ENCODE data around the gene MAST3. TPM values are rescaled to one million over a fixed set of nuclear protein-coding genes. Genes with fewer than 3 reads are reported as not detected.

The MAST3 gene
- total RNA-seq, 4 donors from 2014 or later, result 0.59 to 22.5 (median 3.8) TPM

DNA sequence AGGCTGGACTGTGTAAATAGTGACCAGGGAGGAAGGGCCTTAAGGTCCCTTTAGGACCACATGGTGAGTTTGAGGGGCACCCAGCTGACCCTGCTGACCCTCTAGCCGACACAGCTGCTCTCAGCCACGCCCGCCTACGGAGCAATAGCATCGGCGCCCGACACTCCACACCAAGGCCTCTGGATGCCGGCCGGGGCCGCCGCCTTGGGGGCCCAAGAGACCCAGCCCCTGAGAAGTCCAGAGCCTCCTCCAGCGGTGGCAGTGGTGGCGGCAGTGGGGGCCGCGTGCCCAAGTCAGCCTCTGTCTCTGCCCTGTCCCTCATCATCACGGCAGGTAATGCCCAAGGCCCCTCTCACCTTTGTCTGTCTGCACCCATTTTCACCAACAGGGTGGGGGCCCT lies 46.8 kb downstream of the MAST3 start:
- no peaks in the 10 kb centered on the region for H3K36me3 ChIP-seq
- TF ChIP-seq, protein P1, sequence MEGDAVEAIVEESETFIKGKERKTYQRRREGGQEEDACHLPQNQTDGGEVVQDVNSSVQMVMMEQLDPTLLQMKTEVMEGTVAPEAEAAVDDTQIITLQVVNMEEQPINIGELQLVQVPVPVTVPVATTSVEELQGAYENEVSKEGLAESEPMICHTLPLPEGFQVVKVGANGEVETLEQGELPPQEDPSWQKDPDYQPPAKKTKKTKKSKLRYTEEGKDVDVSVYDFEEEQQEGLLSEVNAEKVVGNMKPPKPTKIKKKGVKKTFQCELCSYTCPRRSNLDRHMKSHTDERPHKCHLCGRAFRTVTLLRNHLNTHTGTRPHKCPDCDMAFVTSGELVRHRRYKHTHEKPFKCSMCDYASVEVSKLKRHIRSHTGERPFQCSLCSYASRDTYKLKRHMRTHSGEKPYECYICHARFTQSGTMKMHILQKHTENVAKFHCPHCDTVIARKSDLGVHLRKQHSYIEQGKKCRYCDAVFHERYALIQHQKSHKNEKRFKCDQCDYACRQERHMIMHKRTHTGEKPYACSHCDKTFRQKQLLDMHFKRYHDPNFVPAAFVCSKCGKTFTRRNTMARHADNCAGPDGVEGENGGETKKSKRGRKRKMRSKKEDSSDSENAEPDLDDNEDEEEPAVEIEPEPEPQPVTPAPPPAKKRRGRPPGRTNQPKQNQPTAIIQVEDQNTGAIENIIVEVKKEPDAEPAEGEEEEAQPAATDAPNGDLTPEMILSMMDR (IDR thresholded peaks at IDR 0.05), result no peak
- no peak for TF ChIP-seq POLR2A (IDR thresholded peaks at IDR 0.05)
- H3K4me1 ChIP-seq, result no peaks in the 10 kb centered on the region
- intact Hi-C loops (cut with DNase I; ENCODE audit: low total_unique reads), result no loop called here
- H3K27me3 ChIP-seq, result no peaks in the 10 kb centered on the region
- no peak overlapping the region for H3K4me3 ChIP-seq
- H3K9me3 ChIP-seq, result no peaks in the 10 kb centered on the region
- DNase-seq, result no peak
- no peak overlapping the region for H3K27ac ChIP-seq

DNA sequence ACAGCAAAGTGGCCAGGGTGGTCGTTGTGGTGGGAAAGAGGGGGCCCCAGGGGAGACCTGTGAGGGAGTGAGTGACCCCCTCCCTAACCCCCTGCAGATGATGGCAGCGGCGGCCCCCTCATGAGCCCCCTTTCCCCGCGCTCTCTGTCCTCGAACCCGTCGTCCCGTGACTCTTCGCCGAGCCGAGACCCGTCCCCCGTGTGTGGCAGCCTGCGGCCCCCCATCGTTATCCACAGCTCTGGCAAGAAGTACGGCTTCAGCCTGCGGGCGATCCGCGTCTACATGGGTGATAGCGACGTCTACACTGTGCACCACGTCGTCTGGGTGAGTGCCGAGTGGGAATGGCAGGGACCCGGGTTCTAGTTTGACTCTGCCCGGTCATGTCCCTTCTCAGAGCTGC lies 47.3 kb downstream of the MAST3 start:
- Histone ChIP-seq H3K27me3 (no peaks in the 10 kb centered on the region), H3K36me3 (no peaks in the 10 kb centered on the region), H3K4me3 (no peak overlapping the region), H3K4me1 (no peaks in the 10 kb centered on the region), H3K27ac (no peak overlapping the region), H3K9me3 (no peaks in the 10 kb centered on the region)
- TF ChIP-seq, protein P1 (IDR thresholded peaks at IDR 0.05), result no peak
- no peak for TF ChIP-seq POLR2A (IDR thresholded peaks at IDR 0.05)
- no peak for DNase-seq
- intact Hi-C loops (cut with DNase I; ENCODE audit: low total_unique reads), result no loop called here

DNA sequence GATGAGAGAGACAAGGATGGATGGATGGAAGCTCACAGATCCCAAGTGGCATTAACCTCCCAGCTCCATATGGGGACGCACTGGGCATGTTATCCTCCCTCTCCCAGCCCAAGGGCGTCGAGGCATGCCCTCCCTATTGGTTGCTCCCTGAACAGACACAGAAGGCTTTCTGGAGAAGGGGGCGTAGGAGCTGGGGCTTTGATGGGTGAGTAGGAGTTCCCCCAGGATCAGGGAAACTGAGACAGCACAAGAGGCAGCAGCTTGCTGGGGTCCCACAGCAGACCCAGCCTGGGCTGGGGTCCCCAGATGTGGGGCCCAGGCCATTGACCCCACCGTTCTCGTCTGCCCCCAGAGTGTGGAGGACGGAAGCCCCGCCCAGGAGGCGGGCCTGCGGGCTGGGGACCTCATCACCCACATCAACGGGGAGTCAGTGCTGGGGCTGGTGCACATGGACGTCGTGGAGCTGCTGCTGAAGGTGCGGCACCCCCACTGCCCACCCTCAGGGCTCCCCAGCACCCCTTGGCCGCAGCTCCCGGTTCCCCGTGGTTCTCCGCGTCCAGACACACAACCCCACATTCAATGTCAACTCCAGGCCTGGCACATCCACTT lies 47.9 kb downstream of the MAST3 start:
- Histone ChIP-seq H3K27ac (no peak overlapping the region), H3K36me3 (no peaks in the 10 kb centered on the region), H3K27me3 (no peaks in the 10 kb centered on the region), H3K4me1 (no peaks in the 10 kb centered on the region), H3K9me3 (no peaks in the 10 kb centered on the region), H3K4me3 (no peak overlapping the region)
- no peak for DNase-seq
- TF ChIP-seq POLR2A (IDR thresholded peaks at IDR 0.05), result no peak
- TF ChIP-seq, protein P1 (IDR thresholded peaks at IDR 0.05), result no peak
- intact Hi-C loops (cut with DNase I; ENCODE audit: low total_unique reads), result no loop called here

- DNase-seq, result no peak
- Histone ChIP-seq H3K4me3 (no peak overlapping the region), H3K9me3 (no peaks in the 10 kb centered on the region), H3K27ac (no peak overlapping the region), H3K27me3 (no peaks in the 10 kb centered on the region), H3K4me1 (no peaks in the 10 kb centered on the region), H3K36me3 (no peaks in the 10 kb centered on the region)
- TF ChIP-seq, protein P1 (IDR thresholded peaks at IDR 0.05), result no peak
- TF ChIP-seq POLR2A (IDR thresholded peaks at IDR 0.05), result no peak
- intact Hi-C loops (cut with DNase I; ENCODE audit: low total_unique reads), result no loop called here
Measured at GRCh38 chr19:18147396-18147795, 49.8 kb downstream of the MAST3 start.

DNA sequence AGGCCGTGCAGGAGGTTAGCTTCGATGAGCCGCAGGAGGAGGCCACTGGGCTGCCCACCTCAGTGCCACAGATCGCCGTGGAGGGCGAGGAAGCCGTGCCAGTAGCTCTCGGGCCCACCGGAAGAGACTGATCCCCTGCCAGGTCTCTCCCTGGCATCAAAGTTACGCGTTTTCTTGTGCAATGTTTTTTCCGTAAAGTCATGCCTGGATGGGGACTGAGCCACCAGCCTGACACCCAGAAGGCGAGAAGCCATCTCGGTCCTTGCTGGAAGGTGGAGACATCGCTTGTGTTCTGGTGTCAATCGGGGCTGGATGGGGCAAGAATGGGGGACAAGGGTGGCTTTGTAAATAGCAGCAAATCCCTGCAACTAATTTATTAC lies 52.0 kb downstream of the MAST3 start:
- Histone ChIP-seq H3K4me1 (peaks cover 3 to 7% of the 10 kb centered on the region in 2 donors), H3K4me3 (no peak overlapping the region), H3K9me3 (no peaks in the 10 kb centered on the region), H3K36me3 (no peaks in the 10 kb centered on the region), H3K27ac (no peak overlapping the region), H3K27me3 (no peaks in the 10 kb centered on the region)
- TF ChIP-seq, protein P1 (IDR thresholded peaks at IDR 0.05), result no peak
- no peak for TF ChIP-seq POLR2A (IDR thresholded peaks at IDR 0.05)
- intact Hi-C loops (cut with DNase I; ENCODE audit: low total_unique reads), result no loop called here
- DNase-seq, result no peak

All from uterus (tissue), 4 donors.